Daoy (cell line): ENCODE results near the gene ZNF718. TPM values are rescaled to one million over a fixed set of nuclear protein-coding genes. Genes with fewer than 3 reads are reported as not detected.
"Not testable (repeated sequence)": the region's sequence is repeated elsewhere in the genome, so short reads cannot be mapped to it uniquely, and the experiment has no call there.

Source experiments
- DNase-seq: peaks from one replicate; pipeline ENCODE4 v3.0.0-alpha.2; 2015; ENCODE audit warnings: low read depth
- total RNA-seq: library from RNA; depleted of rRNA; stranded (reverse); fragments of >200 nt; shearing (Covaris generic); gene quantifications from 2 replicates; pipeline ENCODE4 v1.2.3, GENCODE V29; 2014; rRNA removed

ZNF718 gene
- 2.1 and 5.5 TPM in 2 replicates for total RNA-seq

GRCh38 chr4:124275-125081, at the start of gene ZNF718:
TSS of gene ZNF718 (plus strand) at chr4:124501. CDS start at chr4:124671, 170 bp downstream.
- DNase-seq = peak; percentile 93

GRCh38 chr4:85951-86350, 38.4 kb upstream of the ZNF718 start:
- DNase-seq = no peak

- DNase-seq = not testable (repeated sequence)
Measured at GRCh38 chr4:86559-87324, 37.6 kb upstream of the ZNF718 start.

- no peak for DNase-seq
Measured at GRCh38 chr4:98386-98785, 25.9 kb upstream of the ZNF718 start.

GRCh38 chr4:99863-100262, 24.4 kb upstream of the ZNF718 start:
- DNase-seq = no peak

GRCh38 chr4:107083-107443, 17.2 kb upstream of the ZNF718 start:
- DNase-seq = no peak

- DNase-seq = no peak
Measured at GRCh38 chr4:107444-108429, 16.6 kb upstream of the ZNF718 start.

GRCh38 chr4:112771-113170, 11.5 kb upstream of the ZNF718 start:
- no peak for DNase-seq

- no peak for DNase-seq
Measured at GRCh38 chr4:113732-114131, 10.6 kb upstream of the ZNF718 start.

- no peak for DNase-seq
Measured at GRCh38 chr4:114149-114548, 10.2 kb upstream of the ZNF718 start.

- DNase-seq = no peak
Measured at GRCh38 chr4:116499-116898, 7.8 kb upstream of the ZNF718 start.

GRCh38 chr4:120616-121015, 3.7 kb upstream of the ZNF718 start:
- DNase-seq = no peak

- no peak for DNase-seq
Measured at GRCh38 chr4:121408-122084, 2.8 kb upstream of the ZNF718 start.

- not testable (repeated sequence) for DNase-seq
Measured at GRCh38 chr4:123922-124274, 403 bp upstream of the ZNF718 start.

- peak; percentile 6 for DNase-seq
Measured at GRCh38 chr4:125091-125771, 930 bp downstream of the ZNF718 start.

- DNase-seq = no peak
Measured at GRCh38 chr4:125833-126232, 1.5 kb downstream of the ZNF718 start.

- no peak for DNase-seq
Measured at GRCh38 chr4:132483-132882, 8.2 kb downstream of the ZNF718 start.

- no peak for DNase-seq
Measured at GRCh38 chr4:138935-139334, 14.6 kb downstream of the ZNF718 start.

GRCh38 chr4:139691-140090, 15.4 kb downstream of the ZNF718 start:
- no peak for DNase-seq

GRCh38 chr4:146621-147020, 22.3 kb downstream of the ZNF718 start:
- DNase-seq = no peak

- no peak for DNase-seq
Measured at GRCh38 chr4:147233-147632, 22.9 kb downstream of the ZNF718 start.
